Activated CD8-positive, alpha-beta memory T cell treated with anti-CD3 and anti-CD28 coated beads for 48 hours (primary cell): ENCODE measurements around the gene EXOC3L2.

Experiments used
- DNase-seq, 3 experiments: peaks; one replicate each; pipeline ENCODE4 v3.0.0-alpha.2; 2020; ENCODE audit warnings: low read depth in 2 of 3, low spot score in 2 of 3

Gene EXOC3L2

GRCh38 chr19:45222724-45223123 is 22.5 kb downstream of the EXOC3L2 start:
- no peak for DNase-seq

DNA sequence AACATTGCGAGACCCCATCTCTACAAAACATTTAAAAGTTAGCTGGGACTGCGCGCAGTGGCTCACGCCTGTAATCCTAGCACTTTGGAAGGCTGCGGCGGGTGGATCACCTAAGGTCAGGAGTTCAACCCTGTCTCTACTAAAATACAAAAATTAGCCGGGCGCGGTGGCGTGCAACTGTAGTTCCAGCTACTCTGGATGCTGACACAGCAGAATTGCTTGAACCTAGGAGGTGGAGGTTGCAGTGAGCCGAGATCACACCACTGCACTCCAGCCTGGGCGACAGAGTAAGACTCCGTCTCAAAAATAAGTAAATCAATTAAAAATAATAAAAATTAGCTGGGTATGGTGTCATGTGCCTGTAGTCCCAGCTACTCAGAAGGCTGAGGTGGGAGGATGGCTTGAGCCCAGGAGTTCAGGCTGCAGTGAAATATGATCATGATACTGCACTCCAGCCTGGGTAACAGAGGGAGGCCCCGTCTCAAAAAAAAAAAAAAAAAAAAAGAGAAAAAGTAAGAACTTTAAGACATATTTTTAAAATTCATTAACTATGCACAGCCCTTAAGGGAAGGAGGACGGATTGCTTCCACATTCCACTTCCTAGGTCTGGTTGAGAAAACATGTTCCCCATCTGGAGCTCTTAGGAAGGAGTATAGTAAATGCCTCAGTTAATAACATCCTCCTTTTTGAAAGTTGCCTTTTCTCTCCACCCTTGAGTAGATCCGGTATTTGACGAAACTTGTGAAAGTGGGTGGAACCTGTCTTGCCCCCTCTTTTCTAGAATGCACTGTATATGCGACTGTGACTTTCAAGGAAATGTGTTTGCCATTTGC is 26.1 kb downstream of the EXOC3L2 start:
- DNase-seq, result no peak

DNA sequence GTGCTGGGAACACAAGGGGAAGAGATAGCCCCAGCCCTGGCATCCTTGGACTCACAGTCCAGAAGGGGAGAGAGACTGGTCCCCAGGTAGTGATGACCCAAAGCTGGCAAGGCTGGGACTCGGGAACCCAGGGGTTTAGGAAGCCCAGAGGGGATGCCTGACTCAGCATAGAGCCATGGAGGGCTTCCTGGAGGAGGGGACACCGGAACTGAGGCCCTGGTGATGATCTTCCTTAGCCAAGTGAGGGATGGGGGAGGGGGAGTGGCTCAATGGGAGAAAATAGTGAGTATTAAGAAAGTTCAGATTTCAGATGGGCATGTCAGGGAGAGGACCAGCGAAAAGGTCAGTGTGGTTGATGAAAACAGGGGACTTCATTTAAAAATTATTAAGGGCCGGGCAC is 26.8 kb downstream of the EXOC3L2 start:
- no peak for DNase-seq

- no peak for DNase-seq
These were observed 27.3 kb downstream of the EXOC3L2 start for GRCh38 chr19:45217957-45218334.

- no peak for DNase-seq
These were observed 27.8 kb downstream of the EXOC3L2 start for GRCh38 chr19:45217193-45217956.

- no peak for DNase-seq
These were observed 28.5 kb downstream of the EXOC3L2 start for GRCh38 chr19:45216667-45217066.

GRCh38 chr19:45215391-45216191 is 29.6 kb downstream of the EXOC3L2 start:
- no peak for DNase-seq

GRCh38 chr19:45213031-45213430 is 32.2 kb downstream of the EXOC3L2 start:
- DNase-seq, result no peak

- DNase-seq, result no peak
These were observed 33.3 kb downstream of the EXOC3L2 start for GRCh38 chr19:45211751-45212381.

GRCh38 chr19:45206328-45206727 is 38.9 kb downstream of the EXOC3L2 start:
- DNase-seq, result no peak

- no peak for DNase-seq
These were observed 39.4 kb downstream of the EXOC3L2 start for GRCh38 chr19:45205810-45206209.

DNA sequence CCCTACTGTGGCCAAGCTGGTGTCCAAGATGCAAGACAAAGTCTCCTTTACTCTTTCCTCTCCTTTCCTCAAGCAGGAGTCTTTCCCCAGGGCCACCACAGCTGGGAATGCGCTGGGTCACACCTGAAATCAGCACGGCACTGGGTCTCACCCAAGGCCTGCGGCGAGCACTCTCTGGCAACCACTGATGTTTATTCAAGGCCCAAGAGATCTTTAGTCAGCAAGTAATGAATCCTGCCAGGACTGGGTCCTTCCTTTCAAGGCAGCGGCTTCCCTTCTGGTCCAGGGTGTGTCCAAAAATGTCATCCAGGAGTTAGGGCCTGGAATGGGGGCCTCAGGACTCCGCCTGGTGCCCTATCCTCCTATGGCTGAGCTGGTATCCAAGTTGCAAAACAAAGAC is 42.6 kb downstream of the EXOC3L2 start:
- DNase-seq, result no peak

DNA sequence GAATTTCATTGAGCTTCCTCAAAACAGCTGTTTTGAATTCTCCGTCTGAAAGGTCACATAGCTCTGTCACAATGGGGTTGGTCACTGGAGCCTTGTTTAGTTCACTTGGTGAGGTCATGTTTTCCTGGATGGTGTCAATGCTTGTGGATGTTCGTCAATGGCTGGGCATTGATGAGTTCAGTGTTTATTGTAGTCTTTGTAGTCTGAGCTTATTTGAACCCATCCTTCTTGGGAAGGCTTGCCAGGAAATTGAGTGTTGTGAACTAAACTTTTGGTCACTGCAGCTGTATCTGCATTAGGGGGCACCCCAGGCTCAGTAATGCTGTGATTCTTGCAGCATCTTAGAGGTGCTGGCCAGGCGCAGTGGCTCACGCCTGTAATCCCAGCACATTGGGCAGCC is 44.6 kb downstream of the EXOC3L2 start:
- DNase-seq, result no peak

DNA sequence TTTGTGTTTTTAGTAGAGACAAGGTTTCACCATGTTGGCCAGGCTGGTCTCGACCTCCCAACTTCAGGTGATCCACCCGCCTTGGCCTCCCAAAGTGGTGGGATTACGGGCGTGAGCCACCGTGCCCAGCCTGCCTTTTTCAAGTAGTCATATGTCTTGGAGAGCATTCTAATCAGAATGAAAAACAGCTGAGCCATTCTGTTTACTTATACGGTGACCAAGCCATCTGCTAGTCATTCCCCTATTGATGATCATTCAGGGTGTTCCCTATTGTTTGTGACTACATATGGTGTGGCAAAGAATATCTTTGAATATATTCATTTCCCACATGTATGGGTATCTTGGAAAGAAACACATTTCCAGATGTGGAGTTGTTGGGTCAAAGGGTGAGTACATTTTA is 49.4 kb downstream of the EXOC3L2 start:
- no peak for DNase-seq

DNA sequence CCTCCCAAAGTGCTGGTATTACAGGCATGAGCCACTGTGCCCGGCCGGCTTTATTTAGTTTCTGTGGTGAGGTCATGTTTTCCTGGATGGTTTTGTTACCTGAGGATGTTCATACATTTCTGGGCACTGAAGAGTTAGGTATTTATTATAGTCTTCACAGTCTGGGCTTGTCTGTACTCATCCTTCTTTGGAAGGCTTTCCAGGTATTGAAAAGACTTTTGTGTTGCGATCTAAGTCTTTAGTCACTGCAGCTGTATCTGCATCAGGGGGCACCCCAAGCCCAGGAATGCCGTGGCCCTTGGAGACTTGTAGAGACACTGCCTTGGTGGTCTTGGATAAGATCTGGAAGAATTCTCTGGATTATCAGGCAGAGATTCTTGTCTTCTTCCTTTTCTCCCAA is 53.8 kb downstream of the EXOC3L2 start:
- DNase-seq, result no peak

GRCh38 chr19:45189971-45190370 is 55.2 kb downstream of the EXOC3L2 start:
- DNase-seq, result no peak

DNA sequence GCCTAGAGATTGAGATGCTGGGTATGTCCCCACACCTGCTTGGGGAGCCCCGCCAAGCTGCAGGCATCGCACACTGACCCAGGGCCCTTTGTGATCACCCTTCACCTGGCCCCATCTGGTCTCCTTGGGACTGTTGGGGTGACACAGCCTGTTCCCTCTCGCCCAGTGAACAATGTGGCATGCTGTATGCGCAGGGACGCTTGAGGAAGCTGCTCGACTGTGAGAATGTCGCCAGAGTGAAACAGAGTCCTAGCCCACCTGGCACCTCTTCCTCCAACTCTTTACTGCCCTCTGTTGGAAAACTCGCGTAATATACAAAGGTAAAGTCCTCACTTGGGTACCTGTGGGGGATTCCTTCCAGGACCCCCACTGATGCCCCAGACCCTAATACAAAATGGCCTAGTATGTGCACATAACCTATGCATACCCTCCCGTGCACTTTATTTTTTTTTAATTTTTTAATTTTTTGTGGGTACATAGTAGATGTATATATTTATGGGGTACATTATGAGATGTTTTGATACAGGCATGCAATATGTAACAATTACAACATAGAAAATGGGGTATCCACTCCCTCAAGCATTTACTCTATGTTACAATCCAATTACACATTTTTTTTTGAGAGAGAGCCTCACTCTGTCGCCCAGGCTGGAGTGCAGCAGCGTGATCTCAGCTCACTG is 57.6 kb downstream of the EXOC3L2 start:
- no peak for DNase-seq

DNA sequence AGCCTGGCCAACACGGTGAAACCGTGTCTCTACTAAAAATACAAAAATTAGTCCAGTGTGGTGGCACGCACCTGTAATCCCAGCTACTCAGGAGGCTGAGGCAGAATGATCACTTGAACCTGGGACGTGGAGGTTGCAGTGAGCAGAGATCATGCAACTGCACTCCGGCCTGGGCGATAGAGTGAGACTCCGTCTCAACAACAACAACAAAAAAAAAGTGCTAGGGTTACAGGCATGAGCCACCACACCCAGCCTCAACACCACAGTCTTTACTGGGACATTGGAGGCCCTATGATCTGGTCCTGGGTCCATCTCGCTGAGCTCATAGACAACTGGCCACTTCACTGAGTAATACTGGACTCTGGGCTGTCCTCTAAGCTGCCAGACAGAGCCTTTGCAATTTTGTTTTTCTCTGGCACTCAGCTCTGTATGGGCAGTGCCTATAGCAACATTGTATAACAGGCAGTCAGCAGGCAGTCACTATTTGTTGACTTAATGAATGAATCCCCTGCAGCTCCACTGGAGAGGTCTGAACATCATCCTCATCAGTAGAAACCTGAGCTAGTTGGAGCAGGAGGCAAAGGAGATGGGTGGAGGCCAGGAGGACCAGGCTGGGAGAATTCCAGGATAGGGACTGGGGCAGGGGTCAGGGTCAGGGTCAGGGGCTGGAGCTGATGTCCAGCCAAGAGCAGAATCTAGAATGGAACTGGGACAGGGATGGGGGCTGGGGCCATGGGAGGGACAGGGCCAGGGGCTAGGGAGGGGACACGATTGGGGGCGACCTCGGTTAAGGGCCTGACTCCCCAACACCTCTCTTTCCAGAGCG is 58.5 kb downstream of the EXOC3L2 start:
- DNase-seq, result no peak

- DNase-seq, result no peak
These were observed 61.1 kb downstream of the EXOC3L2 start for GRCh38 chr19:45184115-45184514.

DNA sequence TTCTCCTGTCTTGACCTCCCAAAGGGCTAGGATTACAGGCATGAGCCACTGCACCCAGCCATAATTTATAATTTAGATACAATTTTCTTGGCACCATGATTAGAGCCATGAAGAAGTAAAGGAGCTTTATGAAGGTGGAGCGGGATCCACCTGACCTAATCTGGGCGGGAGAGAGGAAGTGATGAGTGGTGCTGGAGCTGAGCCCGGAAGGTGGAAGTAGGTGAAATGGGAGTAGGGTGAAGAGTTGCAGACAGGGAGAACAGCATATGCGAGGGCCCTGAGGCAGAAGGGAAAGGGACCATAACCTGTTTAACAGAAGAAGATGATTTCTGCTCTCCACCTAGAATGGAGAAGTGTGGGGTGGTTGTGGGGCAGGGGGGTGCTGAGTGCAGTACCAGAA is 62.4 kb downstream of the EXOC3L2 start:
- DNase-seq, result no peak
